B cell (primary cell): Measurements from ENCODE around the gene ADRB2.

Experiments used
- EZH2 ChIP-seq: IDR thresholded peaks from 2 replicates; pipeline ENCODE4 v1.6.1; 2012; ENCODE audit warnings: borderline replicate concordance, low read depth, mild to moderate bottlenecking, moderate library complexity, low read length; ENCODE audit not compliant: insufficient read depth, poor library complexity, severe bottlenecking
- TF ChIP-seq, protein P1 (sequence below): fragments of 200-600 bp; IDR thresholded peaks from one replicate; pipeline ENCODE4 v1.8.0; 2022; ENCODE audit warnings: antibody characterized with exemption, mild to moderate bottlenecking

DNA sequence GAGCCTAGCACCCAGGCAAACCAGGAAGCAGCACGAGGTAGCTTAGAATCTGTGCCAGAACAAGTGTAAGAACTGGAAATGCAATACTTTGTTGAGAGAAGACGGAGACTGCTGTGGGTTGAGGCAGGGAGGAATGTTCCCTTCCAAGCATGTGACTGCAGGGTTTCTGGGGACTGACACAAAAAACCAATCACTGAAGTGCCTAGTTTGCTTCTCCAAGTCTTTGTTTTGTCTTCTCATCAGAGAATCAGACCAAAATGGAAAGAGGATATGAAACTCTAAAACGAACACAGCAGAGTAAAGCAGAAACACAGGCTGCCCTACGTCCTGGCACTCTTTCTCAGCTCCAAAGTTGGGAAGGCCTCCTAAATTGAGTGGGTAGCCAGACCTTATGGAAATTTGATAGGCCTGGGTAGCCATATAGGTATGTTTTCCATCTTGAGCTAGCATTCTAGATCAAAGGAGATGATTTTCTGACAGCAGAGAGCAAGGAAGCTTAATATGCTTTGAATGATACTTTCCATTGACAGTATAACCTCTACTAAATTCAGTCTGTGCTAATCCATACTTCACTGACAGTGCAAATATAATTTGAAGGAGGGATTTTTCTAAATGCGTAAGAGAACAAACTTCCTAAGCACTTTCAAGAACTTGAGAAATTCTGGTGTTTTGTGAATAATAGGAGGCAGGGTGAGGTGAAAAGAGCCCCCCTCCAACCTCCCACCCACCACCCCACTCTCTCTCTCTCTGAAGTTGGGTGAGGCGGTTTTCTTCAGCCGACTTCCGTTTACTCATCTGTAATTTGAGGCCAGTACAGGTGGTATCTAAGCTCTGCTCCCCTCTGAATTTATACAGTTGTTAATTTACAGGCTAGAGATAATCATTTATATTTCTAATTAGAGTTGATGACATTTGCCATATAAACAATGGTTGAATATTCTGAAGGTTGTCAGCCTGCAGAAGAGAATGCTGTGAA, 5.5 kb downstream of the ADRB2 start:
- TF ChIP-seq, protein P1, sequence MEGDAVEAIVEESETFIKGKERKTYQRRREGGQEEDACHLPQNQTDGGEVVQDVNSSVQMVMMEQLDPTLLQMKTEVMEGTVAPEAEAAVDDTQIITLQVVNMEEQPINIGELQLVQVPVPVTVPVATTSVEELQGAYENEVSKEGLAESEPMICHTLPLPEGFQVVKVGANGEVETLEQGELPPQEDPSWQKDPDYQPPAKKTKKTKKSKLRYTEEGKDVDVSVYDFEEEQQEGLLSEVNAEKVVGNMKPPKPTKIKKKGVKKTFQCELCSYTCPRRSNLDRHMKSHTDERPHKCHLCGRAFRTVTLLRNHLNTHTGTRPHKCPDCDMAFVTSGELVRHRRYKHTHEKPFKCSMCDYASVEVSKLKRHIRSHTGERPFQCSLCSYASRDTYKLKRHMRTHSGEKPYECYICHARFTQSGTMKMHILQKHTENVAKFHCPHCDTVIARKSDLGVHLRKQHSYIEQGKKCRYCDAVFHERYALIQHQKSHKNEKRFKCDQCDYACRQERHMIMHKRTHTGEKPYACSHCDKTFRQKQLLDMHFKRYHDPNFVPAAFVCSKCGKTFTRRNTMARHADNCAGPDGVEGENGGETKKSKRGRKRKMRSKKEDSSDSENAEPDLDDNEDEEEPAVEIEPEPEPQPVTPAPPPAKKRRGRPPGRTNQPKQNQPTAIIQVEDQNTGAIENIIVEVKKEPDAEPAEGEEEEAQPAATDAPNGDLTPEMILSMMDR, result no peak
- TF ChIP-seq EZH2, result no peak
